Osteocyte (in vitro differentiated cells): Measurements from ENCODE around the gene FSIP2. TPM values are rescaled to one million over a fixed set of nuclear protein-coding genes. Genes with fewer than 3 reads are reported as not detected.

Source experiments
- DNase-seq: peaks from one replicate; pipeline ENCODE4 v3.0.0; 2021; ENCODE audit warnings: mixed read lengths; ENCODE audit not compliant: unreplicated experiment; ENCODE audit errors: extremely low spot score
- H3K27ac Mint-ChIP-seq: one replicate; pipeline ENCODE4 v1.8.0; 2021; ENCODE audit warnings: mild to moderate bottlenecking, mixed read lengths; ENCODE audit not compliant: unreplicated experiment
- H3K27me3 Mint-ChIP-seq: one replicate; pipeline ENCODE4 v1.8.0; 2021; ENCODE audit warnings: mixed read lengths; ENCODE audit not compliant: unreplicated experiment
- H3K36me3 Mint-ChIP-seq: one replicate; pipeline ENCODE4 v1.8.0; 2021; ENCODE audit warnings: mixed read lengths; ENCODE audit not compliant: unreplicated experiment
- H3K4me1 Mint-ChIP-seq: one replicate; pipeline ENCODE4 v1.8.0; 2021; ENCODE audit warnings: mixed read lengths; ENCODE audit not compliant: unreplicated experiment
- H3K4me3 Mint-ChIP-seq: one replicate; pipeline ENCODE4 v1.8.0; 2021; ENCODE audit warnings: mild to moderate bottlenecking, moderate library complexity, mixed read lengths; ENCODE audit not compliant: unreplicated experiment
- H3K9me3 Mint-ChIP-seq: one replicate; pipeline ENCODE4 v1.8.0; 2021; ENCODE audit warnings: mixed read lengths; ENCODE audit not compliant: unreplicated experiment
- total RNA-seq: library from RNA; stranded (reverse); gene quantifications from 2 replicates; pipeline ENCODE4 v1.2.1, GENCODE V29; 2021
- TF ChIP-seq, protein P1 (sequence below): fragments of 200-600 bp; sonication (generic); IDR thresholded peaks from 2 replicates; pipeline ENCODE4 v1.5.0; 2021; ENCODE audit warnings: antibody characterized with exemption, mild to moderate bottlenecking, moderate library complexity

The FSIP2 gene
- total RNA-seq, 1 donor from 2014 or later = 3.5 TPM

DNA sequence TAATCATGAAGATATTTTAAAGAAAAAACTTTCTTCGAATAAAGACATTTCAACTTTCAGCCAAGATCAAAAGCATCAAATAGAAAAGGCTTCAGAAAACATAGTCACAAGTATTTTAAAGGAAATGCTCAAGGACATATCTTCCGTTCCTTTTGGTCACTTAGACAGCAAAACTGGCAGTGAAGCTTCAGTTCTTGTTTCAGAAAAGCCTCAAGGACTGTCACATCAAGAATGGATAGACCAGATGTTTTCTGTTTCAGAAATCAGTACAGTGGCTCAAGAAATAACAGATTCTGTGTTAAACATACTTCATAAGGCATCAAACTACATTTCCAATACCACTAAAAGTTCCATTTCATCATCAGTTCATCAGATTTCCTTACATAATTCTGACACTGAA, 51.8 kb downstream of the FSIP2 start:
- Mint-ChIP-seq H3K4me1 (no peaks in the 10 kb centered on the region), H3K27ac (no peak overlapping the region), H3K4me3 (no peak overlapping the region)

GRCh38 chr2:185793532-185794345, 55.1 kb downstream of the FSIP2 start:
- Mint-ChIP-seq H3K27me3 (no peaks in the 10 kb centered on the region), H3K4me1 (no peaks in the 10 kb centered on the region), H3K4me3 (no peak overlapping the region), H3K36me3 (peaks cover 16% of the 10 kb centered on the region), H3K9me3 (peaks cover 16% of the 10 kb centered on the region), H3K27ac (no peak overlapping the region)
- no peak for DNase-seq
- TF ChIP-seq, protein P1, sequence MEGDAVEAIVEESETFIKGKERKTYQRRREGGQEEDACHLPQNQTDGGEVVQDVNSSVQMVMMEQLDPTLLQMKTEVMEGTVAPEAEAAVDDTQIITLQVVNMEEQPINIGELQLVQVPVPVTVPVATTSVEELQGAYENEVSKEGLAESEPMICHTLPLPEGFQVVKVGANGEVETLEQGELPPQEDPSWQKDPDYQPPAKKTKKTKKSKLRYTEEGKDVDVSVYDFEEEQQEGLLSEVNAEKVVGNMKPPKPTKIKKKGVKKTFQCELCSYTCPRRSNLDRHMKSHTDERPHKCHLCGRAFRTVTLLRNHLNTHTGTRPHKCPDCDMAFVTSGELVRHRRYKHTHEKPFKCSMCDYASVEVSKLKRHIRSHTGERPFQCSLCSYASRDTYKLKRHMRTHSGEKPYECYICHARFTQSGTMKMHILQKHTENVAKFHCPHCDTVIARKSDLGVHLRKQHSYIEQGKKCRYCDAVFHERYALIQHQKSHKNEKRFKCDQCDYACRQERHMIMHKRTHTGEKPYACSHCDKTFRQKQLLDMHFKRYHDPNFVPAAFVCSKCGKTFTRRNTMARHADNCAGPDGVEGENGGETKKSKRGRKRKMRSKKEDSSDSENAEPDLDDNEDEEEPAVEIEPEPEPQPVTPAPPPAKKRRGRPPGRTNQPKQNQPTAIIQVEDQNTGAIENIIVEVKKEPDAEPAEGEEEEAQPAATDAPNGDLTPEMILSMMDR = no peak

More for the DNA sequence above, 51.8 kb downstream of the FSIP2 start:
- DNase-seq = no peak
- Mint-ChIP-seq H3K27me3 (no peaks in the 10 kb centered on the region), H3K9me3 (peaks cover 13% of the 10 kb centered on the region), H3K36me3 (peaks cover 8% of the 10 kb centered on the region)
- TF ChIP-seq, protein P1 = no peak

- Mint-ChIP-seq H3K27me3 (no peaks in the 10 kb centered on the region), H3K4me3 (no peak overlapping the region), H3K36me3 (peaks cover 8% of the 10 kb centered on the region), H3K9me3 (peaks cover 20% of the 10 kb centered on the region), H3K4me1 (no peaks in the 10 kb centered on the region), H3K27ac (no peak overlapping the region)
- TF ChIP-seq, protein P1 = no peak
- no peak for DNase-seq
Observed at GRCh38 chr2:185796758-185797157, 58.2 kb downstream of the FSIP2 start.

GRCh38 chr2:185802926-185803325, 64.3 kb downstream of the FSIP2 start:
- Mint-ChIP-seq H3K36me3 (peaks cover 6% of the 10 kb centered on the region), H3K4me1 (peaks cover 10% of the 10 kb centered on the region), H3K9me3 (peaks cover 11% of the 10 kb centered on the region), H3K4me3 (no peak overlapping the region), H3K27me3 (no peaks in the 10 kb centered on the region), H3K27ac (no peak overlapping the region)
- DNase-seq = no peak
- TF ChIP-seq, protein P1 = no peak

- Mint-ChIP-seq H3K9me3 (peaks cover 6% of the 10 kb centered on the region), H3K27ac (no peak overlapping the region), H3K27me3 (no peaks in the 10 kb centered on the region), H3K4me1 (peaks cover 10% of the 10 kb centered on the region), H3K4me3 (no peak overlapping the region), H3K36me3 (peaks cover 2% of the 10 kb centered on the region)
- TF ChIP-seq, protein P1 = no peak
- no peak for DNase-seq
Observed at GRCh38 chr2:185806783-185807182, 68.2 kb downstream of the FSIP2 start.
